Measurements from ENCODE around the gene POU2F1. TPM values are rescaled to one million over a fixed set of nuclear protein-coding genes. Genes with fewer than 3 reads are reported as not detected.

POU2F1 gene
- total RNA-seq, 1 experiment from 2014 or later: 24.5 TPM

DNA sequence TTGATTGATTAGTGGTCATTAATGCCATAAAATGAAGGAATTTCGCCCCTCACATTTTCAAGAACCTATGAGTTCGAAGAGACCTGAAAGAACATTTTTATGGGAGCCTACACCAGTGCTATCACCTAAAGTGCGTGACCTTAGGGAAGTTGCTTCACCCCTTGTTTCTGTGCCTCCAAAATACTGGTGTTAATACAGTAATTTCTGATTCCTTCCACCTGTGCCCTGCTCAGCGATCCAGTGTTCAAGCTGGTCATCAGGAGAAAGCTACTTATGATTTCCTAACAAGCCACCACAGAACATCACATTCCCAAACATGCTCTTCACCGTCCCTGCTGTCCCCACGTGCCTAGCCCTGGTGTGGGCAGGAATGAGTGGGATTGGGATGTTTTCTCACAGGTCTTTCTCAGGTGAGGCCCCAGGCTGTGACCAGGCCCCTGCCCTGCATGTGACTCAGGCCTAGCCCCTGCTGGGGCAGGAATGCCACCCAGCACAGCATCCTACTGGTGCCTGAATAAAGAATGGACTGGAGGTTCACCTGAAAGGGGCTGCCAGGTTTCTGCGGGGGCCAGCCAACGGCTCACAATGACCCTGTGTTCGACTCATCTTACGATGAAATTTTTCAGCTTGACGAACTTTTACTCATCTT is 237.4 kb downstream of the POU2F1 start:
- Histone ChIP-seq H3K36me3 (ENCODE audit: control insufficient read depth in 1 of 2, insufficient read depth in 2 of 2, low read length in 2 of 2) (no peaks in the 10 kb centered on the region), H3K4me2 (ENCODE audit: low read length) (no peak overlapping the region), H3K9me3 (ENCODE audit: control insufficient read depth in 1 of 2, insufficient read depth in 1 of 2, low read depth in 1 of 2, low read length in 2 of 2) (no peaks in the 10 kb centered on the region), H3K79me2 (ENCODE audit: insufficient read depth, low read length) (no peaks in the 10 kb centered on the region), H4K20me1 (ENCODE audit: insufficient read depth) (no peaks in the 10 kb centered on the region), H3K27me3 (ENCODE audit: insufficient read depth, low read length) (no peaks in the 10 kb centered on the region), H3K9me2 (ENCODE audit: insufficient read depth) (no peaks in the 10 kb centered on the region), H3K4me1 (ENCODE audit: control insufficient read depth in 1 of 2, insufficient read depth in 2 of 2, low read length in 2 of 2) (peaks cover 3 to 16% of the 10 kb centered on the region in 2 experiments; a peak in 2 of 4 replicates), H3K9ac (ENCODE audit: low read length) (no peak overlapping the region), H2AFZ (ENCODE audit: low read depth, low read length, poor library complexity, severe bottlenecking) (no peak overlapping the region), H3K4me3 (replicated peaks in 1 of 2; ENCODE audit: low read depth in 1 of 2, low read length in 2 of 2) (no peak overlapping the region), H3K27ac (ENCODE audit: low read depth, low read length) (no peak overlapping the region)
- ATAC-seq: no peak
- DNase-seq (ENCODE audit: low read depth, low spot score): no peak
- TF ChIP-seq SRF (IDR thresholded peaks at IDR 0.05; ENCODE audit: low read depth) (no peak), RAD21 (IDR thresholded peaks at IDR 0.05; ENCODE audit: low read depth) (no peak), SP1 (IDR thresholded peaks at IDR 0.05; ENCODE audit: low read depth) (no peak)
- no TSS peak for BruUV-seq (replicated peaks)
- ChIA-PET RAD21 (ENCODE audit: low non-redundant PET in 1 of 2, low total read pairs in 2 of 2, uncharacterized antibody in 2 of 2, unreplicated experiment in 2 of 2) (no interaction called here), POLR2A (no interaction called here), CTCF (no interaction called here)
- intact Hi-C loops (cut with micrococcal nuclease): no loop called here

GRCh38 chr1:167460836-167461235 is 240.2 kb downstream of the POU2F1 start:
- no TSS peak for BruUV-seq (replicated peaks)
- Histone ChIP-seq H3K27me3 (ENCODE audit: insufficient read depth, low read length) (no peaks in the 10 kb centered on the region), H3K4me3 (replicated peaks in 1 of 2; ENCODE audit: low read depth in 1 of 2, low read length in 2 of 2) (no peak overlapping the region), H3K9me3 (ENCODE audit: control insufficient read depth in 1 of 2, insufficient read depth in 1 of 2, low read depth in 1 of 2, low read length in 2 of 2) (no peaks in the 10 kb centered on the region), H2AFZ (ENCODE audit: low read depth, low read length, poor library complexity, severe bottlenecking) (no peak overlapping the region), H3K4me1 (ENCODE audit: control insufficient read depth in 1 of 2, insufficient read depth in 2 of 2, low read length in 2 of 2) (peaks cover 0 to 3% of the 10 kb centered on the region in 2 experiments; a peak in 1 of 4 replicates), H3K9me2 (ENCODE audit: insufficient read depth) (no peaks in the 10 kb centered on the region), H4K20me1 (ENCODE audit: insufficient read depth) (no peaks in the 10 kb centered on the region), H3K27ac (ENCODE audit: low read depth, low read length) (no peak overlapping the region), H3K9ac (ENCODE audit: low read length) (no peak overlapping the region), H3K79me2 (ENCODE audit: insufficient read depth, low read length) (no peaks in the 10 kb centered on the region), H3K36me3 (ENCODE audit: control insufficient read depth in 1 of 2, insufficient read depth in 2 of 2, low read length in 2 of 2) (no peaks in the 10 kb centered on the region), H3K4me2 (ENCODE audit: low read length) (no peak overlapping the region)
- ChIA-PET RAD21 (ENCODE audit: low non-redundant PET in 1 of 2, low total read pairs in 2 of 2, uncharacterized antibody in 2 of 2, unreplicated experiment in 2 of 2) (no interaction called here), CTCF (no interaction called here), POLR2A (no interaction called here)
- no peak for ATAC-seq
- no peak for DNase-seq (ENCODE audit: low read depth, low spot score)
- intact Hi-C loops (cut with micrococcal nuclease): no loop called here
- TF ChIP-seq, protein P1, sequence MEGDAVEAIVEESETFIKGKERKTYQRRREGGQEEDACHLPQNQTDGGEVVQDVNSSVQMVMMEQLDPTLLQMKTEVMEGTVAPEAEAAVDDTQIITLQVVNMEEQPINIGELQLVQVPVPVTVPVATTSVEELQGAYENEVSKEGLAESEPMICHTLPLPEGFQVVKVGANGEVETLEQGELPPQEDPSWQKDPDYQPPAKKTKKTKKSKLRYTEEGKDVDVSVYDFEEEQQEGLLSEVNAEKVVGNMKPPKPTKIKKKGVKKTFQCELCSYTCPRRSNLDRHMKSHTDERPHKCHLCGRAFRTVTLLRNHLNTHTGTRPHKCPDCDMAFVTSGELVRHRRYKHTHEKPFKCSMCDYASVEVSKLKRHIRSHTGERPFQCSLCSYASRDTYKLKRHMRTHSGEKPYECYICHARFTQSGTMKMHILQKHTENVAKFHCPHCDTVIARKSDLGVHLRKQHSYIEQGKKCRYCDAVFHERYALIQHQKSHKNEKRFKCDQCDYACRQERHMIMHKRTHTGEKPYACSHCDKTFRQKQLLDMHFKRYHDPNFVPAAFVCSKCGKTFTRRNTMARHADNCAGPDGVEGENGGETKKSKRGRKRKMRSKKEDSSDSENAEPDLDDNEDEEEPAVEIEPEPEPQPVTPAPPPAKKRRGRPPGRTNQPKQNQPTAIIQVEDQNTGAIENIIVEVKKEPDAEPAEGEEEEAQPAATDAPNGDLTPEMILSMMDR (IDR thresholded peaks at IDR 0.05 in 2 of 3, conservative IDR thresholded peaks at IDR 0.05 in 1 of 3; ENCODE audit: borderline replicate concordance in 1 of 3, insufficient read depth in 1 of 3, low read depth in 2 of 3, low read length in 2 of 3): no peak
- TF ChIP-seq EGR1 (IDR thresholded peaks at IDR 0.05; ENCODE audit: low read depth): no peak
- TF ChIP-seq, protein P2, sequence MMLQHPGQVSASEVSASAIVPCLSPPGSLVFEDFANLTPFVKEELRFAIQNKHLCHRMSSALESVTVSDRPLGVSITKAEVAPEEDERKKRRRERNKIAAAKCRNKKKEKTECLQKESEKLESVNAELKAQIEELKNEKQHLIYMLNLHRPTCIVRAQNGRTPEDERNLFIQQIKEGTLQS (IDR thresholded peaks at IDR 0.05): no peak
- no peak for TF ChIP-seq ZNF274 (IDR thresholded peaks at IDR 0.05; ENCODE audit: low read depth, low read length)
- TF ChIP-seq CEBPB (IDR thresholded peaks at IDR 0.05; ENCODE audit: low read depth): no peak
- no peak for TF ChIP-seq MAX (IDR thresholded peaks at IDR 0.05)
- no peak for TF ChIP-seq SIN3A (IDR thresholded peaks at IDR 0.05; ENCODE audit: low read depth)
- no peak for TF ChIP-seq YY1 (IDR thresholded peaks at IDR 0.05; ENCODE audit: extremely low read depth, insufficient replicate concordance, low read depth, low read length)
- no peak for TF ChIP-seq ELF1 (IDR thresholded peaks at IDR 0.05; ENCODE audit: borderline replicate concordance, low read depth)
- no peak for TF ChIP-seq ZFX (IDR thresholded peaks at IDR 0.05)
- no peak for TF ChIP-seq RAD21 (IDR thresholded peaks at IDR 0.05; ENCODE audit: low read depth)
- no peak for TF ChIP-seq SRF (IDR thresholded peaks at IDR 0.05; ENCODE audit: low read depth)
- TF ChIP-seq, protein P3, sequence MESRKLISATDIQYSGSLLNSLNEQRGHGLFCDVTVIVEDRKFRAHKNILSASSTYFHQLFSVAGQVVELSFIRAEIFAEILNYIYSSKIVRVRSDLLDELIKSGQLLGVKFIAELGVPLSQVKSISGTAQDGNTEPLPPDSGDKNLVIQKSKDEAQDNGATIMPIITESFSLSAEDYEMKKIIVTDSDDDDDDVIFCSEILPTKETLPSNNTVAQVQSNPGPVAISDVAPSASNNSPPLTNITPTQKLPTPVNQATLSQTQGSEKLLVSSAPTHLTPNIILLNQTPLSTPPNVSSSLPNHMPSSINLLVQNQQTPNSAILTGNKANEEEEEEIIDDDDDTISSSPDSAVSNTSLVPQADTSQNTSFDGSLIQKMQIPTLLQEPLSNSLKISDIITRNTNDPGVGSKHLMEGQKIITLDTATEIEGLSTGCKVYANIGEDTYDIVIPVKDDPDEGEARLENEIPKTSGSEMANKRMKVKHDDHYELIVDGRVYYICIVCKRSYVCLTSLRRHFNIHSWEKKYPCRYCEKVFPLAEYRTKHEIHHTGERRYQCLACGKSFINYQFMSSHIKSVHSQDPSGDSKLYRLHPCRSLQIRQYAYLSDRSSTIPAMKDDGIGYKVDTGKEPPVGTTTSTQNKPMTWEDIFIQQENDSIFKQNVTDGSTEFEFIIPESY (IDR thresholded peaks at IDR 0.05; ENCODE audit: extremely low read depth, insufficient replicate concordance, low read length): no peak

Data from HCT116 (cell line).